HFFc6 (cell line): ENCODE measurements around the gene MBD5. TPM values are rescaled to one million over a fixed set of nuclear protein-coding genes. Genes with fewer than 3 reads are reported as not detected.

Source experiments
- DNase-seq: peaks from one replicate; pipeline ENCODE4 v3.0.0-alpha.2; 2018
- H3K27ac Mint-ChIP-seq: 2 replicates; pipeline ENCODE4 v1.8.0; 2020; ENCODE audit warnings: mild to moderate bottlenecking, mixed read lengths
- H3K27me3 Mint-ChIP-seq: 2 replicates; pipeline ENCODE4 v1.8.0; 2021; ENCODE audit warnings: mild to moderate bottlenecking, moderate library complexity, mixed read lengths; ENCODE audit not compliant: insufficient read depth
- H3K36me3 Mint-ChIP-seq: 2 replicates; pipeline ENCODE4 v1.8.0; 2021; ENCODE audit warnings: low read depth, mixed read lengths
- H3K4me1 Mint-ChIP-seq: 2 replicates; pipeline ENCODE4 v1.8.0; 2020; ENCODE audit warnings: low read depth, mixed read lengths
- H3K4me3 Mint-ChIP-seq: 2 replicates; pipeline ENCODE4 v1.8.0; 2020; ENCODE audit warnings: mild to moderate bottlenecking, moderate library complexity, mixed read lengths
- H3K9me3 Mint-ChIP-seq: 2 replicates; pipeline ENCODE4 v1.8.0; 2020; ENCODE audit warnings: mild to moderate bottlenecking, mixed read lengths
- total RNA-seq, 6 experiments: library from RNA; stranded (reverse); fragmentation: NEBNext Ultra II Directional; extraction: Animal tissue kit (Norgen Biotek cat#: 25700); gene quantifications; 2 replicates in 1 of 6; 3 replicates in 5 of 6; pipeline ENCODE4 v1.2.3, GENCODE V29; 2021
- TF ChIP-seq, protein P1 (sequence below): fragments of 200-600 bp; sonication (generic); IDR thresholded peaks from 2 replicates; pipeline ENCODE4 v1.5.0; 2021; ENCODE audit warnings: antibody characterized with exemption, mild to moderate bottlenecking

The MBD5 gene
- total RNA-seq, 6 experiments from 2014 or later: 29.1 to 41.0 (median 35.0) TPM

GRCh38 chr2:148493822-148494563, 473.1 kb downstream of the MBD5 start:
- Mint-ChIP-seq H3K4me1 (no peaks in the 10 kb centered on the region), H3K27ac (no peak overlapping the region), H3K36me3 (peaks cover 13% of the 10 kb centered on the region), H3K9me3 (no peaks in the 10 kb centered on the region), H3K27me3 (no peaks in the 10 kb centered on the region), H3K4me3 (no peak overlapping the region)
- TF ChIP-seq, protein P1, sequence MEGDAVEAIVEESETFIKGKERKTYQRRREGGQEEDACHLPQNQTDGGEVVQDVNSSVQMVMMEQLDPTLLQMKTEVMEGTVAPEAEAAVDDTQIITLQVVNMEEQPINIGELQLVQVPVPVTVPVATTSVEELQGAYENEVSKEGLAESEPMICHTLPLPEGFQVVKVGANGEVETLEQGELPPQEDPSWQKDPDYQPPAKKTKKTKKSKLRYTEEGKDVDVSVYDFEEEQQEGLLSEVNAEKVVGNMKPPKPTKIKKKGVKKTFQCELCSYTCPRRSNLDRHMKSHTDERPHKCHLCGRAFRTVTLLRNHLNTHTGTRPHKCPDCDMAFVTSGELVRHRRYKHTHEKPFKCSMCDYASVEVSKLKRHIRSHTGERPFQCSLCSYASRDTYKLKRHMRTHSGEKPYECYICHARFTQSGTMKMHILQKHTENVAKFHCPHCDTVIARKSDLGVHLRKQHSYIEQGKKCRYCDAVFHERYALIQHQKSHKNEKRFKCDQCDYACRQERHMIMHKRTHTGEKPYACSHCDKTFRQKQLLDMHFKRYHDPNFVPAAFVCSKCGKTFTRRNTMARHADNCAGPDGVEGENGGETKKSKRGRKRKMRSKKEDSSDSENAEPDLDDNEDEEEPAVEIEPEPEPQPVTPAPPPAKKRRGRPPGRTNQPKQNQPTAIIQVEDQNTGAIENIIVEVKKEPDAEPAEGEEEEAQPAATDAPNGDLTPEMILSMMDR: no peak
- no peak for DNase-seq

- no peak for DNase-seq
- no peak overlapping the region for H3K4me3 Mint-ChIP-seq
- TF ChIP-seq, protein P1: no peak
- H3K27me3 Mint-ChIP-seq: no peaks in the 10 kb centered on the region
- H3K9me3 Mint-ChIP-seq: no peaks in the 10 kb centered on the region
- H3K4me1 Mint-ChIP-seq: no peaks in the 10 kb centered on the region
- H3K27ac Mint-ChIP-seq: no peak overlapping the region
- H3K36me3 Mint-ChIP-seq: peaks cover under 1% of the 10 kb centered on the region
Measured at GRCh38 chr2:148495586-148495985, 474.7 kb downstream of the MBD5 start.

- H3K27ac Mint-ChIP-seq: no peak overlapping the region
- TF ChIP-seq, protein P1: no peak
Measured at GRCh38 chr2:148501545-148501944, 480.7 kb downstream of the MBD5 start.

GRCh38 chr2:148503516-148503915, 482.6 kb downstream of the MBD5 start:
- Mint-ChIP-seq H3K27me3 (no peaks in the 10 kb centered on the region), H3K27ac (no peak overlapping the region), H3K4me1 (no peaks in the 10 kb centered on the region), H3K4me3 (no peak overlapping the region), H3K9me3 (no peaks in the 10 kb centered on the region), H3K36me3 (no peaks in the 10 kb centered on the region)
- no peak for DNase-seq
- TF ChIP-seq, protein P1: no peak

More at GRCh38 chr2:148501545-148501944, 480.7 kb downstream of the MBD5 start:
- Mint-ChIP-seq H3K27me3 (no peaks in the 10 kb centered on the region), H3K4me1 (no peaks in the 10 kb centered on the region), H3K9me3 (no peaks in the 10 kb centered on the region), H3K36me3 (no peaks in the 10 kb centered on the region), H3K4me3 (no peak overlapping the region)
- no peak for DNase-seq

DNA sequence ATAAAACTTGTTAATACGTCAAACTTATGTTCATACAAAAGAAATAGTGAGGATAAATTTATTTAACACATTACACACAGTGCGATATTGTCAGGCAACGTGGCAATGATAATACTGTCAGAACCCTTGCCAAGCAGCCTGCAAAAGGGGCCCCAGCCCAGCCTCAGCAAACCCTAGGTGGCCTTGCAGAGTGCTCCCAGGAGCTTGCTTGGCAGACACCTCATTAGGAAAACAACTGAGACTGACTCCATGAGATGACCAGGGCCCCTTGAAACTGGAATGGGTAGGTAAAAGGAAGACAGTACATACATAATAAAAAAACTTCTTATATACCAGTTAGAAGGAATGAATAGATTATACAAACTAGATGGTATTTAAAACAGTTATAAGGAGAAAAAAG, 487.1 kb downstream of the MBD5 start:
- TF ChIP-seq, protein P1: no peak

More for the DNA sequence above, 487.1 kb downstream of the MBD5 start:
- H3K27me3 Mint-ChIP-seq: no peaks in the 10 kb centered on the region; the same call in 1 of the 2 replicates
- H3K4me3 Mint-ChIP-seq: no peak overlapping the region
- DNase-seq: no peak
- 0 out of 2 replicates have a peak, but pooled peaks cover 6% of the 10 kb centered on the region for H3K4me1 Mint-ChIP-seq
- H3K27ac Mint-ChIP-seq: no peak overlapping the region
- no peaks in the 10 kb centered on the region for H3K36me3 Mint-ChIP-seq
- no peaks in the 10 kb centered on the region for H3K9me3 Mint-ChIP-seq
